DLD1 (cell line): ENCODE measurements around the gene TXNDC12.
"Not testable (repeated sequence)": the region's sequence is repeated elsewhere in the genome, so short reads cannot be mapped to it uniquely, and the experiment has no call there.

Source experiments
- in situ Hi-C: cut with HindIII; loops from 2 replicates; pipeline ENCODE4 v1.10.0; 2017; ENCODE audit warnings: low sequenced_read_pairs

Gene TXNDC12

GRCh38 chr1:52055066-52055865 lies at the start of gene TXNDC12:
TSS of gene TXNDC12 (minus strand) at chr1:52055191. CDS start at chr1:52055096, 95 bp downstream.
- in situ Hi-C loops = no loop called here

GRCh38 chr1:52102336-52103013 lies 47.5 kb upstream of the TXNDC12 start:
- in situ Hi-C loops = no loop called here

GRCh38 chr1:52098139-52098871 lies 43.3 kb upstream of the TXNDC12 start:
- in situ Hi-C loops = no loop called here

GRCh38 chr1:52096216-52096615 lies 41.2 kb upstream of the TXNDC12 start:
- in situ Hi-C loops = no loop called here

- in situ Hi-C loops = not testable (repeated sequence)
Measured at GRCh38 chr1:52094300-52094699, 39.3 kb upstream of the TXNDC12 start.

- in situ Hi-C loops = not testable (repeated sequence)
Measured at GRCh38 chr1:52087892-52088291, 32.9 kb upstream of the TXNDC12 start.

GRCh38 chr1:52080014-52080415 lies 25.0 kb upstream of the TXNDC12 start:
- in situ Hi-C loops = no loop called here

GRCh38 chr1:52077277-52077676 lies 22.3 kb upstream of the TXNDC12 start:
- in situ Hi-C loops = not testable (repeated sequence)

GRCh38 chr1:52072291-52072690 lies 17.3 kb upstream of the TXNDC12 start:
- in situ Hi-C loops = no loop called here

- in situ Hi-C loops = no loop called here
Measured at GRCh38 chr1:52070704-52071103, 15.7 kb upstream of the TXNDC12 start.

- in situ Hi-C loops = no loop called here
Measured at GRCh38 chr1:52063192-52063591, 8.2 kb upstream of the TXNDC12 start.

GRCh38 chr1:52060822-52061221 lies 5.8 kb upstream of the TXNDC12 start:
- in situ Hi-C loops = no loop called here

GRCh38 chr1:52059888-52060287 lies 4.9 kb upstream of the TXNDC12 start:
- in situ Hi-C loops = no loop called here

GRCh38 chr1:52059321-52059720 lies 4.3 kb upstream of the TXNDC12 start:
- in situ Hi-C loops = no loop called here

GRCh38 chr1:52057876-52058415 lies 3.0 kb upstream of the TXNDC12 start:
- in situ Hi-C loops = no loop called here

- in situ Hi-C loops = no loop called here
Measured at GRCh38 chr1:52057255-52057654, 2.3 kb upstream of the TXNDC12 start.

- in situ Hi-C loops = no loop called here
Measured at GRCh38 chr1:52056937-52057231, 1.9 kb upstream of the TXNDC12 start.

GRCh38 chr1:52056163-52056936 lies 1.4 kb upstream of the TXNDC12 start, which contains the start of gene BTF3L4:
TSS of gene BTF3L4 (plus strand) at chr1:52056295. CDS start at chr1:52059848, 3,553 bp downstream.
- in situ Hi-C loops = no loop called here

- in situ Hi-C loops = no loop called here
Measured at GRCh38 chr1:52055866-52056162, 823 bp upstream of the TXNDC12 start.

- in situ Hi-C loops = no loop called here
Measured at GRCh38 chr1:52054496-52055065, 410 bp downstream of the TXNDC12 start.

GRCh38 chr1:52053862-52054261 lies 1.1 kb downstream of the TXNDC12 start:
- in situ Hi-C loops = no loop called here
